HL-60 (cell line): Measurements from ENCODE around the gene ABHD10.

ENCODE experiments used
- CTCF ChIP-seq: IDR thresholded peaks from one replicate; pipeline ENCODE4 v1.5.1; 2011; ENCODE audit warnings: low read length, control low read depth, inconsistent platforms; ENCODE audit not compliant: insufficient read depth
- POLR2AphosphoS5 ChIP-seq: IDR thresholded peaks from 2 replicates; pipeline ENCODE4 v1.6.1; 2012; ENCODE audit warnings: low read depth
- TF ChIP-seq, protein P1 (sequence below): IDR thresholded peaks from 2 replicates; pipeline ENCODE4 v1.6.1; 2012; ENCODE audit warnings: low read depth; ENCODE audit not compliant: insufficient replicate concordance

- TF ChIP-seq CTCF, result no peak
- TF ChIP-seq POLR2AphosphoS5, result no peak
- TF ChIP-seq, protein P1, sequence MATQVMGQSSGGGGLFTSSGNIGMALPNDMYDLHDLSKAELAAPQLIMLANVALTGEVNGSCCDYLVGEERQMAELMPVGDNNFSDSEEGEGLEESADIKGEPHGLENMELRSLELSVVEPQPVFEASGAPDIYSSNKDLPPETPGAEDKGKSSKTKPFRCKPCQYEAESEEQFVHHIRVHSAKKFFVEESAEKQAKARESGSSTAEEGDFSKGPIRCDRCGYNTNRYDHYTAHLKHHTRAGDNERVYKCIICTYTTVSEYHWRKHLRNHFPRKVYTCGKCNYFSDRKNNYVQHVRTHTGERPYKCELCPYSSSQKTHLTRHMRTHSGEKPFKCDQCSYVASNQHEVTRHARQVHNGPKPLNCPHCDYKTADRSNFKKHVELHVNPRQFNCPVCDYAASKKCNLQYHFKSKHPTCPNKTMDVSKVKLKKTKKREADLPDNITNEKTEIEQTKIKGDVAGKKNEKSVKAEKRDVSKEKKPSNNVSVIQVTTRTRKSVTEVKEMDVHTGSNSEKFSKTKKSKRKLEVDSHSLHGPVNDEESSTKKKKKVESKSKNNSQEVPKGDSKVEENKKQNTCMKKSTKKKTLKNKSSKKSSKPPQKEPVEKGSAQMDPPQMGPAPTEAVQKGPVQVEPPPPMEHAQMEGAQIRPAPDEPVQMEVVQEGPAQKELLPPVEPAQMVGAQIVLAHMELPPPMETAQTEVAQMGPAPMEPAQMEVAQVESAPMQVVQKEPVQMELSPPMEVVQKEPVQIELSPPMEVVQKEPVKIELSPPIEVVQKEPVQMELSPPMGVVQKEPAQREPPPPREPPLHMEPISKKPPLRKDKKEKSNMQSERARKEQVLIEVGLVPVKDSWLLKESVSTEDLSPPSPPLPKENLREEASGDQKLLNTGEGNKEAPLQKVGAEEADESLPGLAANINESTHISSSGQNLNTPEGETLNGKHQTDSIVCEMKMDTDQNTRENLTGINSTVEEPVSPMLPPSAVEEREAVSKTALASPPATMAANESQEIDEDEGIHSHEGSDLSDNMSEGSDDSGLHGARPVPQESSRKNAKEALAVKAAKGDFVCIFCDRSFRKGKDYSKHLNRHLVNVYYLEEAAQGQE, result no peak
Observed at GRCh38 chr3:112041321-112041720, 62.5 kb downstream of the ABHD10 start.
